ENCODE measurements around the gene FBXO36. TPM values are rescaled to one million over a fixed set of nuclear protein-coding genes. Genes with fewer than 3 reads are reported as not detected.

The FBXO36 gene
- total and polyA plus RNA-seq, 2 donors (not counting 3 experiments of a cell fraction or from before 2014, with no cell fraction given): 0.53 to 1.2 TPM

- no peak for TF ChIP-seq JUN (IDR thresholded peaks at IDR 0.05; ENCODE audit: borderline replicate concordance, insufficient read depth, insufficient read length, low read depth)
- TF ChIP-seq POLR2A (IDR thresholded peaks at IDR 0.05; ENCODE audit: low read depth, low read length): no peak
- TF ChIP-seq EZH2 (IDR thresholded peaks at IDR 0.05; ENCODE audit: borderline replicate concordance, low read depth, low read length, severe bottlenecking): no peak
- no peak for TF ChIP-seq MAX (IDR thresholded peaks at IDR 0.05; ENCODE audit: insufficient read depth, insufficient read length)
- TF ChIP-seq CTCF (IDR thresholded peaks at IDR 0.05; ENCODE audit: extremely low read depth in 1 of 2, insufficient read depth in 1 of 2, low read depth in 1 of 2, low read length in 2 of 2): no peak
- no peak for TF ChIP-seq FOS (IDR thresholded peaks at IDR 0.05; ENCODE audit: borderline replicate concordance, insufficient read depth, low read length)
- TF ChIP-seq GATA2 (IDR thresholded peaks at IDR 0.05; ENCODE audit: insufficient read depth, insufficient read length, low read depth, low read length): no peak
- TF ChIP-seq POLR2AphosphoS5 (IDR thresholded peaks at IDR 0.05; ENCODE audit: insufficient read depth, low read depth, low read length): no peak
- no peak for TF ChIP-seq MYC (IDR thresholded peaks at IDR 0.05; ENCODE audit: low read depth, low read length)
- Histone ChIP-seq H4K20me1 (replicated peaks; ENCODE audit: control insufficient read depth, extremely low read depth, insufficient read depth, low read length) (peaks cover 13% of the 10 kb centered on the region), H3K9me3 (replicated peaks; ENCODE audit: control insufficient read depth, insufficient read depth, low read length) (no peaks in the 10 kb centered on the region), H3K36me3 (ENCODE audit: control insufficient read depth in 2 of 2, extremely low read depth in 1 of 2, insufficient read depth in 2 of 2, low read length in 2 of 2) (peaks cover 0 to 2% of the 10 kb centered on the region in 2 experiments), H3K9ac (replicated peaks; ENCODE audit: extremely low read depth, insufficient read depth, low read length) (no peak overlapping the region), H2AFZ (ENCODE audit: low read depth, low read length) (no peak overlapping the region), H3K4me3 (replicated peaks in 1 of 3; ENCODE audit: insufficient read depth in 1 of 3, low read depth in 1 of 3, low read length in 3 of 3) (no peak overlapping the region), H3K27me3 (ENCODE audit: control insufficient read depth in 2 of 2, insufficient read depth in 2 of 2, low read length in 2 of 2) (no peaks in the 10 kb centered on the region), H3K27ac (ENCODE audit: insufficient read depth, low read depth, low read length) (no peak overlapping the region), H3K79me2 (ENCODE audit: control insufficient read depth, insufficient read depth, low read length) (peaks cover 98% of the 10 kb centered on the region), H3K9me1 (replicated peaks; ENCODE audit: control insufficient read depth, extremely low read depth, insufficient read depth, low read length) (no peaks in the 10 kb centered on the region), H3K4me1 (ENCODE audit: control insufficient read depth, extremely low read depth, insufficient read depth, low read length) (peaks cover 9% of the 10 kb centered on the region), H3K4me2 (ENCODE audit: insufficient read depth, low read length) (no peak overlapping the region)
- intact Hi-C loops (cut with micrococcal nuclease): no loop called here
- dilution Hi-C loops (cut with MboI; ENCODE audit: extremely low pct_ligation_motif_present, low sequenced_read_pairs): no loop called here
- DNase-seq (ENCODE audit: low read depth, low spot score): no peak
- FAIRE-seq: no peak
- ChIA-PET POLR2A (no interaction called here), CTCF (interaction anchor here (2.1 to 2.2 kb wide), 2 partner anchors 8 to 102 kb away, joined by 11 to 13 read pairs; no protein-coding TSS in a partner anchor)
- no TSS peak for BruUV-seq (replicated peaks)
Measured at GRCh38 chr2:229903037-229903436, 19.3 kb upstream of the FBXO36 start.
